ENCODE measurements around the gene SMAD6. TPM values are rescaled to one million over a fixed set of nuclear protein-coding genes. Genes with fewer than 3 reads are reported as not detected.
"Not testable (repeated sequence)": the region's sequence is repeated elsewhere in the genome, so short reads cannot be mapped to it uniquely, and the experiment has no call there.

Gene SMAD6
- total RNA-seq, 2 experiments from 2014 or later: 0.25 to 0.41 TPM

DNA sequence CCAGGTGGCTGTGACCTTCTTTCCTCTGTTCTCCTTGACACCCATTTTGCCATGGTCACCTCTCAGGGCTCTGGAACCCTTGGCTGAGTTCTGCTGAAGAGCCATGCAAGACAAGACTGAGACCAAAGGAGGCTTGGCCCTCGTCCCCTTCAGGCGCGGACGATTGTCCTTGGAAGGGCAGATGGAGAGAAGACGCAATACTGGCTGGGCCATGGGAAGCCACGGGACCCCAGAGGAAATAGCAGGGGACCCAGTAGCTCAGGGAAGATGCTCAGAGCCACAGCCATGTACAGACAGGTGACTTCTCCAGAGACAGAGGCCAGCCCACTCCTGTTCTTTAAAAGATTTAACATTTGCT lies 125.6 kb downstream of the SMAD6 start:
- intact Hi-C loops (cut with micrococcal nuclease): no loop called here
- POLR2A ChIA-PET: no interaction called here
- CTCF ChIA-PET: no interaction called here
- TF ChIP-seq, protein P1, sequence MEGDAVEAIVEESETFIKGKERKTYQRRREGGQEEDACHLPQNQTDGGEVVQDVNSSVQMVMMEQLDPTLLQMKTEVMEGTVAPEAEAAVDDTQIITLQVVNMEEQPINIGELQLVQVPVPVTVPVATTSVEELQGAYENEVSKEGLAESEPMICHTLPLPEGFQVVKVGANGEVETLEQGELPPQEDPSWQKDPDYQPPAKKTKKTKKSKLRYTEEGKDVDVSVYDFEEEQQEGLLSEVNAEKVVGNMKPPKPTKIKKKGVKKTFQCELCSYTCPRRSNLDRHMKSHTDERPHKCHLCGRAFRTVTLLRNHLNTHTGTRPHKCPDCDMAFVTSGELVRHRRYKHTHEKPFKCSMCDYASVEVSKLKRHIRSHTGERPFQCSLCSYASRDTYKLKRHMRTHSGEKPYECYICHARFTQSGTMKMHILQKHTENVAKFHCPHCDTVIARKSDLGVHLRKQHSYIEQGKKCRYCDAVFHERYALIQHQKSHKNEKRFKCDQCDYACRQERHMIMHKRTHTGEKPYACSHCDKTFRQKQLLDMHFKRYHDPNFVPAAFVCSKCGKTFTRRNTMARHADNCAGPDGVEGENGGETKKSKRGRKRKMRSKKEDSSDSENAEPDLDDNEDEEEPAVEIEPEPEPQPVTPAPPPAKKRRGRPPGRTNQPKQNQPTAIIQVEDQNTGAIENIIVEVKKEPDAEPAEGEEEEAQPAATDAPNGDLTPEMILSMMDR (IDR thresholded peaks at IDR 0.05): no peak
- no peak overlapping the region for H3K4me3 Mint-ChIP-seq
- ATAC-seq (no peak), DNase-seq (no peak)
- no peaks in the 10 kb centered on the region for H3K4me1 Mint-ChIP-seq (ENCODE audit: low read depth)
- no peaks in the 10 kb centered on the region for H3K36me3 Mint-ChIP-seq (ENCODE audit: low read depth)
- no peak overlapping the region for H3K27ac Mint-ChIP-seq
- no peaks in the 10 kb centered on the region for H3K9me3 Mint-ChIP-seq
- peaks cover 1% of the 10 kb centered on the region for H3K27me3 Mint-ChIP-seq

DNA sequence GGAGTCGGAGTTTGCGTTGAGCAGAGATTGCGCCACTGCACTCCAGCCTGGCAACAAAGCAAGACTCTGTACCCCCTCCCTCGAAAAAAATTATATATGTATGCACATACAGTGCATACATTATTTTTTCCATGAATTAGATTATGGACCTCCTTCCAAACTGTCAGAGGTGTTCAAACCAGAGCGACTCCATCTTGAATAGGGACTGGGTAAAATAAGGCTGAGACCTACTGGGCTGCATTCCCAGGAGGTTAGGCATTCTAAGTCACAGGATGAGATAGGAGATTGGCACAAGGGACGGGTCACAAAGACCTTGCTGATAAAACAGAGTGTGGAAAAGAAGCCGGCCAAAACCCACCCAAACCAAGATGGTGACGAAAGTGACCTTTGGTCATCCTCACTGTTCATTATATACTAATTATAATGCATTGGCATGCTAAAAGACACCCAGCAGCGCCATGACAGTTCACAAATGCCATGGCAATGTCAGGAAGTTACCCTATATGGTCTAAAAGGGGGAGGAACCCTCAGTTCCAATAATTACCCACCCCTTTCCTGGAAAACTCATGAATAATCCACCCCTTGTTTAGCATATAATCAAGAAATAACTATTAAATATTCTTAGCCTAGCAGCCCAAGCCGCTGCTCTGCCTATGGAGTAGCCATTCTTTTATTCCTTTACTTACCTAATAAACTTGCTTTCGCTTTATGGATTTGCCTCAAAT lies 126.9 kb downstream of the SMAD6 start:
- CTCF ChIA-PET; H3K9me3 Mint-ChIP-seq; intact Hi-C loops (cut with micrococcal nuclease); POLR2A ChIA-PET; H3K4me1 Mint-ChIP-seq (ENCODE audit: low read depth); DNase-seq; H3K4me3 Mint-ChIP-seq; H3K36me3 Mint-ChIP-seq (ENCODE audit: low read depth); ATAC-seq; H3K27ac Mint-ChIP-seq; H3K27me3 Mint-ChIP-seq: not testable (repeated sequence)

DNA sequence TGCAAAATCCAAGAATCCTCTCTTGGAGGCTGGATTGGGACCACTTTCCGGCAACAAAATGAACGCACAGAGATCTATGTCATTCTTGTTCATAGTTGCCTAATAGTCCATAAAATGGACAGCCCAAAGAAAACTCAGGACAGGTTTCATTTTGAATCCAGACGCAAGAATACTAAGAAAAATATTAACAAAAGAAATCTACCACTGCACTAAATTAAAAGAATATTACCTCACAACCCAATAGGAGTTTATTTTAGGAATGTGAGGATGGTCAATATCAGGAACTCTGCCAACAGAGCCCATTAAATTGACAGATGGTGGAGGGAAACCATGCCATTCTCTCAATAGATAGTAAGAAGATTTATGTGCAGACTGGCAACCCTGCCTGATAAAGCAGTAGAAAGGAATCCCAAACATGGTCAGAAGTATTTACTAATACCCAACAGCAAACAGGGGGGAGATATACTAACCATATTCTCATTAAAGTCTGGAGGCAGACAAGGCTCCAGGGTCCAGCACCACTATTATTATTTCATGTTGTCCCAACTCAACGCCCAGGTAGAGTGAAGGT lies 127.6 kb downstream of the SMAD6 start:
- Mint-ChIP-seq H3K4me3 (no peak overlapping the region), H3K27me3 (peaks cover 1% of the 10 kb centered on the region), H3K4me1 (ENCODE audit: low read depth) (no peaks in the 10 kb centered on the region), H3K36me3 (ENCODE audit: low read depth) (no peaks in the 10 kb centered on the region), H3K27ac (no peak overlapping the region), H3K9me3 (no peaks in the 10 kb centered on the region)
- TF ChIP-seq, protein P1 (IDR thresholded peaks at IDR 0.05): no peak
- ChIA-PET POLR2A (no interaction called here), CTCF (no interaction called here)
- DNase-seq (no peak), ATAC-seq (no peak)
- intact Hi-C loops (cut with micrococcal nuclease): no loop called here

DNA sequence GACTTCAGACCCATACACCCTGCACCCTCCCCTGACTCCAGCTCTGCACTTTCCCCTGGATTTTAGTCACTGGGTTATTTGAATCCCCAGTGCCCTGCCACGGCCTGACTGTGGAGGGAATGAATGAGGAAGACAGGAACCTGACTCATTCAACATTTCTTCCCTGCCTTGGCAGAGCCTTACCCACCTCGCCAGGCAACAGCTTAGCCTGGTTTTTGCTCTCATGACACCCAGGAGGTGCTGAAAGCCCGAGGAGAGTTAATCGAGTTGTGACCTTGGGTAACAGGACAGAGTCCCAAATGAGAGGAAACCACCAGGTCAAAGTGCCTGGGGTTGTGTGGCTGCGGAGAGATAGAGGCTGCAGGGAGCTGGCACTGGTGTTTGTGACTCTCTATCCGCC lies 128.3 kb downstream of the SMAD6 start:
- Mint-ChIP-seq H3K36me3 (ENCODE audit: low read depth) (no peaks in the 10 kb centered on the region), H3K27ac (no peak overlapping the region), H3K4me1 (ENCODE audit: low read depth) (no peaks in the 10 kb centered on the region), H3K27me3 (peaks cover 1% of the 10 kb centered on the region), H3K4me3 (no peak overlapping the region), H3K9me3 (no peaks in the 10 kb centered on the region)
- DNase-seq (no peak), ATAC-seq (no peak)
- CTCF ChIA-PET: no interaction called here
- POLR2A ChIA-PET: no interaction called here
- intact Hi-C loops (cut with micrococcal nuclease): no loop called here
- TF ChIP-seq, protein P1 (IDR thresholded peaks at IDR 0.05): no peak

DNA sequence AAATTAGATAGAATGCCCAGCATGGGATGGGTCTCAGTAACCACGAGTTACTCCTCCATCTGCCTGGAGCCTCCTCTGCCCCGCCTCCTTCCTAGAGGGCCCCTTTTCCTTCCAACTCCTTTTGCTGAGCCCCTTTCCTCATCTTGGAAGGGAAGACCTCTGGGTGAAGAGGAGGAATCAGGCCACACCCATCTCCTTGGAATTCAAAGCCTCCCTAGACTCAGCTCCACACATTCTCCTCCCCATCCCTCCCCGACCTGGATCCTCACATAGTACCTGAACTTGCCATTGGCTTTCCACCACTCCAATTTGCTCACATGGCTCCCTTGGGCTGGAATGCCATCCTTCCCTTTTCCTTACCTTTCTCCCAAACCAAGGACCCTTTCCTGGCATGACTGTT lies 128.8 kb downstream of the SMAD6 start:
- TF ChIP-seq, protein P1 (IDR thresholded peaks at IDR 0.05): no peak
- CTCF ChIA-PET: no interaction called here
- no peak overlapping the region for H3K27ac Mint-ChIP-seq
- H3K36me3 Mint-ChIP-seq (ENCODE audit: low read depth): no peaks in the 10 kb centered on the region
- H3K4me1 Mint-ChIP-seq (ENCODE audit: low read depth): no peaks in the 10 kb centered on the region
- DNase-seq (no peak), ATAC-seq (no peak)
- POLR2A ChIA-PET: no interaction called here
- peaks cover 1% of the 10 kb centered on the region for H3K27me3 Mint-ChIP-seq
- intact Hi-C loops (cut with micrococcal nuclease): no loop called here
- no peaks in the 10 kb centered on the region for H3K9me3 Mint-ChIP-seq
- H3K4me3 Mint-ChIP-seq: no peak overlapping the region

Measured in activated CD8-positive, alpha-beta T cell treated with anti-CD3 and anti-CD28 coated beads for 36 hours (primary cell).